Lung (tissue), 12 donors: ENCODE measurements around the gene SETD7. TPM values are rescaled to one million over a fixed set of nuclear protein-coding genes. Genes with fewer than 3 reads are reported as not detected.

ENCODE experiments used
- ATAC-seq: fragments of 200-7000 bp; cut with Tn5 transposase; one replicate; pipeline ENCODE4 v1.9.1; 2020; ENCODE audit warnings: moderate number of reproducible peaks; ENCODE audit not compliant: insufficient read depth, low FRiP score
- DNase-seq, 3 donors: peaks; one replicate each; pipeline ENCODE4 v3.0.0-alpha.2; 2013 to 2017
- H3K27ac ChIP-seq, 2 donors: one replicate each; pipeline ENCODE4 v1.5.1; 2013; ENCODE audit warnings: mild to moderate bottlenecking in 2 of 2, moderate library complexity in 2 of 2, control low read depth in 1 of 2, inconsistent platforms in 1 of 2, low read depth in 1 of 2, low read length in 1 of 2
- H3K27me3 ChIP-seq, 3 donors: one replicate each; pipeline ENCODE4 v1.5.1; 2013; ENCODE audit warnings: low read length in 2 of 3; ENCODE audit not compliant: control insufficient read depth in 3 of 3, insufficient read depth in 3 of 3
- H3K36me3 ChIP-seq, 4 donors: one replicate each; pipeline ENCODE4 v1.5.1; 2013; ENCODE audit warnings: low read length in 4 of 4, mild to moderate bottlenecking in 1 of 4, moderate library complexity in 1 of 4; ENCODE audit not compliant: control insufficient read depth in 4 of 4, insufficient read depth in 4 of 4
- H3K4me1 ChIP-seq, 5 donors: one replicate each; pipeline ENCODE4 v1.5.1; 2013; ENCODE audit warnings: low read length in 5 of 5, mild to moderate bottlenecking in 2 of 5, moderate library complexity in 1 of 5; ENCODE audit not compliant: control insufficient read depth in 5 of 5, insufficient read depth in 5 of 5
- H3K4me3 ChIP-seq: one replicate; pipeline ENCODE4 v1.5.1; 2013; ENCODE audit warnings: mild to moderate bottlenecking, control low read depth, moderate library complexity
- H3K9ac ChIP-seq, 2 donors: one replicate each; pipeline ENCODE4 v1.5.1; 2013; ENCODE audit warnings: low read length in 2 of 2, control low read depth in 1 of 2; ENCODE audit not compliant: insufficient read depth in 1 of 2
- H3K9me3 ChIP-seq, 4 donors: one replicate each; pipeline ENCODE4 v1.5.1; 2013; ENCODE audit warnings: low read length in 3 of 4, mild to moderate bottlenecking in 1 of 4, moderate library complexity in 1 of 4; ENCODE audit not compliant: control insufficient read depth in 4 of 4, insufficient read depth in 3 of 4
- WGBS, 2 donors: extraction: QIAGEN DNeasy Blood & Tissue Kit; methylation state at CpG; one replicate each; pipeline ENCODE4 v1.1.7; 2013; 5-methylcytosine and 5-hydroxymethylcytosine counted together
- polyA plus RNA-seq, 2 donors: library from polyadenylated mRNA; stranded (reverse); fragments of 200-250 nt; gene quantifications; one replicate each; pipeline ENCODE4 v1.2.1, GENCODE V29; 2013
- total RNA-seq, 2 donors: library from RNA; depleted of rRNA in 1 of 2; stranded (reverse); fragments of >200 nt in 1 of 2; gene quantifications; one replicate each; pipeline ENCODE4 v1.2.1, GENCODE V29; 2014 to 2021
- TF ChIP-seq, protein P1 (sequence below): IDR thresholded peaks from 2 replicates; pipeline ENCODE4 v1.5.1; 2012; ENCODE audit warnings: mild to moderate bottlenecking; ENCODE audit errors: control extremely low read depth, extremely low read depth
- donor health status: control.
- donor health status: control.
- donor health status: Bipolar disorder and iron deficiency.
- donor health status: healthy.
- donor health status: DM: yes; HTN: yes; CAD: no.

The SETD7 gene
- total and polyA plus RNA-seq, 4 donors: 8.9 to 35.7 (median 24.8) TPM

DNA sequence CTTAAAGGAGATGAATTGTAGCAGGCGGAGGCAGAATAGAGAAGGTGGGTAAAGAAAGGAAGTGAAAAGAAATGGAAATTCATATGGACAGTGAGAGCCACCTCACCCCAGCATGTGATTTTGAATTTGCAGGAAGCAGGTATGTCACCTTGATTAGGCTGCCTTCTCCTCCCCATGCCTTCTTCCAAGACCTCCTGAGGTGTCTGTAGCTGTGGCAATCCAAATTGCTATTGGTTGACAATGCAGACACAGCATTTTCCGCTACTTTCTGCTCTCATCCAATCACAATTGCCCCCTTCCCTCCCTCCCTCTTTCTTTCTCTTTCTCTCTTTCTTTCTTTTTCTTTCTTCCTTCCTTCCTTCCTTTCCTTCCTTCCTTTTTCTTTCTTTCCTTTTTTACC, 63.6 kb downstream of the SETD7 start:
- H3K27me3 ChIP-seq: no peaks in the 10 kb centered on the region
- DNase-seq (no peak), ATAC-seq (no peak)
- H3K9me3 ChIP-seq: no peaks in the 10 kb centered on the region
- H3K27ac ChIP-seq: no peak overlapping the region
- WGBS, 2 donors: 97 to 98% methylated on average over 2 of the region's 2 CpGs
- no peak overlapping the region for H3K4me3 ChIP-seq
- H3K36me3 ChIP-seq: no peaks in the 10 kb centered on the region
- peaks cover 0 to 4% (median 0%) of the 10 kb centered on the region in 5 donors for H3K4me1 ChIP-seq
- no peak overlapping the region for H3K9ac ChIP-seq
- TF ChIP-seq, protein P1, sequence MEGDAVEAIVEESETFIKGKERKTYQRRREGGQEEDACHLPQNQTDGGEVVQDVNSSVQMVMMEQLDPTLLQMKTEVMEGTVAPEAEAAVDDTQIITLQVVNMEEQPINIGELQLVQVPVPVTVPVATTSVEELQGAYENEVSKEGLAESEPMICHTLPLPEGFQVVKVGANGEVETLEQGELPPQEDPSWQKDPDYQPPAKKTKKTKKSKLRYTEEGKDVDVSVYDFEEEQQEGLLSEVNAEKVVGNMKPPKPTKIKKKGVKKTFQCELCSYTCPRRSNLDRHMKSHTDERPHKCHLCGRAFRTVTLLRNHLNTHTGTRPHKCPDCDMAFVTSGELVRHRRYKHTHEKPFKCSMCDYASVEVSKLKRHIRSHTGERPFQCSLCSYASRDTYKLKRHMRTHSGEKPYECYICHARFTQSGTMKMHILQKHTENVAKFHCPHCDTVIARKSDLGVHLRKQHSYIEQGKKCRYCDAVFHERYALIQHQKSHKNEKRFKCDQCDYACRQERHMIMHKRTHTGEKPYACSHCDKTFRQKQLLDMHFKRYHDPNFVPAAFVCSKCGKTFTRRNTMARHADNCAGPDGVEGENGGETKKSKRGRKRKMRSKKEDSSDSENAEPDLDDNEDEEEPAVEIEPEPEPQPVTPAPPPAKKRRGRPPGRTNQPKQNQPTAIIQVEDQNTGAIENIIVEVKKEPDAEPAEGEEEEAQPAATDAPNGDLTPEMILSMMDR: no peak

DNA sequence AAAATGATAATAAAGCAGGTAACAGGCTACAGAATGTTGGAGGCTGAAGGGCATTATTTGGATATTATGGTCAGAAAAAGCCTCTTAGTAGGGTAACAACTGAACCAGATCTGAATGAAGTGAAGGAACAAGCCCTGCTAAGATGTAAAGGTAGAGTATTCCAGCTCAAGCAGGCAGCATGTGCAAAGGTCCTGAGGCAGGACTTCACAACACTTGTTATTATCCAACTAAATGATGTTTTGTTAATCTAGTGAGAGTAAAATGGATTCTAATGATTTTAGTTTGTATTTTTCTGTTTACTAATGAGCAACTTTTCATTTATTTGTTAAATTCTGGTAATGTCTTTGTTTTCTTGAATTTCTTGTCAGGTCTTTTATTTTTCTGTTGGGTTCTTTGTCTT, 66.4 kb downstream of the SETD7 start:
- ATAC-seq: no peak
- H3K9ac ChIP-seq: no peak overlapping the region

DNA sequence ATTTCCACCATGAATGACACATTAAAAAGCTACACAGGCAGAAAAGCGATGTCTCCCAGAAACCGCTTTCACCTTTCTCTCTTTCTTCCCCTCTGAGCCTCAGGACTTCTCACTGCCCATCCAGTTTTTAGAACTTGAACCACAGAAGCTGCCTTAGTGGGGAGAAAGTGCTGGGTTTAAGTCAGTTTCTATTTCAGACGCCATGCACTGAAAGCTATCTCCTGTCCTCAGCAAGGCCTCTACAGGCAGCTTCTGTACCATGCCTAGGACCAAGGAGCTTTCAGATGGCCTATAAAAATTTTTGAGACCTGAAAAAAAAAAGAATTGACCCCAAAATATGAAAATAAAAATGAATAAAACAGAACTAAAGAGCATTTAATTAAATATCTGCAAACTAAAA, 67.6 kb downstream of the SETD7 start:
- no peaks in the 10 kb centered on the region for H3K27me3 ChIP-seq
- ATAC-seq (no peak), DNase-seq (no peak)
- WGBS, 2 donors: 96 to 97% methylated on average over 3 of the region's 3 CpGs
- TF ChIP-seq, protein P1: no peak
- no peak overlapping the region for H3K4me3 ChIP-seq
- H3K36me3 ChIP-seq: no peaks in the 10 kb centered on the region
- no peaks in the 10 kb centered on the region for H3K9me3 ChIP-seq
- no peak overlapping the region for H3K27ac ChIP-seq
- peaks cover 0 to 2% (median 0%) of the 10 kb centered on the region in 5 donors for H3K4me1 ChIP-seq
- H3K9ac ChIP-seq: no peak overlapping the region

More for the DNA sequence above, 66.4 kb downstream of the SETD7 start:
- no peak overlapping the region for H3K27ac ChIP-seq
- H3K4me1 ChIP-seq: peaks cover 0 to 2% (median 0%) of the 10 kb centered on the region in 5 donors
- H3K9me3 ChIP-seq: no peaks in the 10 kb centered on the region
- H3K36me3 ChIP-seq: no peaks in the 10 kb centered on the region
- no peak overlapping the region for H3K4me3 ChIP-seq
- TF ChIP-seq, protein P1: no peak
- DNase-seq: no peak
- no peaks in the 10 kb centered on the region for H3K27me3 ChIP-seq

DNA sequence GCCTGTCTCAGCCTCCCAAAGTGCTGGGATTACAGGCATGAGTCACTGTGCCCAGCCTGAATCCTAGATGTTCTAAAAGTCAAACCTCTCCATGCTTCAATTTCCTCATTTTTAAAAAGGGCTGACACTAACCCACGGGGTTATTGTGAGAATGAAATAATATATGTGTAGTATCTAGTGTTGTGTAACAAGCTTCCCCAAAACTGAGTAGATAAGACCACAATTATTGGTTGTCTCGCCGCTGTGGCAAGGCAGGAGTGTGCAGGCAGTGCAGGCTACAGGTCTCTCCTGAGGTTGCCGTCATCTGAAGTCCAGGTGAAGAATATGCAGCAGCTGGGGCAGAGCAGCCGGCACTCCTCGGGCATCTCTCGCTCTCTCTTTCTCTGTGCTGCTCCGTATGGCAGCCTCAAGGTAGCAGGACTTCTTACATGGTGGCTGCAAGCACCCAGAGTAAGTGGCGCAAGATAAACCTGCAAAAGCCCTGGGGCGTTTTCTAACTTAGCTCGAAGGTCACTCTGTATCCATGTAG, 71.2 kb downstream of the SETD7 start:
- Histone ChIP-seq H3K9ac (no peak overlapping the region), H3K9me3 (no peaks in the 10 kb centered on the region), H3K4me3 (no peak overlapping the region), H3K4me1 (peaks cover 0 to 5% (median 0%) of the 10 kb centered on the region in 5 donors), H3K27me3 (no peaks in the 10 kb centered on the region), H3K36me3 (no peaks in the 10 kb centered on the region), H3K27ac (no peak overlapping the region)
- TF ChIP-seq, protein P1: no peak
- WGBS, 2 donors: 67 to 77% methylated on average over 11 of the region's 11 CpGs
- no peak for ATAC-seq
- DNase-seq: no peak
